Pancreas (tissue), 10 donors: Measurements from ENCODE around the gene YKT6. TPM values are rescaled to one million over a fixed set of nuclear protein-coding genes. Genes with fewer than 3 reads are reported as not detected.

ENCODE experiments used
- ATAC-seq, 4 donors: fragments of 200-7000 bp; cut with Tn5 transposase; one replicate each; pipeline versions ENCODE4 v1.8.0 to v1.9.1; 2020; ENCODE audit warnings: mild to moderate bottlenecking in 4 of 4, moderate library complexity in 4 of 4
- DNase-seq, 6 donors: peaks; one replicate each; pipeline ENCODE4 v3.0.0-alpha.2; 2020
- FAIRE-seq: peaks from 2 replicates; lab custom pipeline; 2012; peaks lifted over from hg19 to GRCh38; lab: Jason Lieb, UNC
- H3K27ac ChIP-seq, 4 donors: fragments of 200-600 bp; sonication (generic); 1 replicate in 3 of 4; 2 replicates in 1 of 4; pipeline versions ENCODE4 v1.5.0 to v1.8.0; 2020
- H3K27me3 ChIP-seq, 4 donors: fragments of 200-600 bp; one replicate each; pipeline ENCODE4 v1.8.0; 2021
- H3K36me3 ChIP-seq, 3 donors: fragments of 200-600 bp; sonication (generic) in 1 of 3; one replicate each; pipeline versions ENCODE4 v1.5.0 to v1.8.0; 2020 to 2021
- H3K4me1 ChIP-seq, 3 donors: fragments of 200-600 bp; one replicate each; pipeline ENCODE4 v1.8.0; 2021
- H3K4me3 ChIP-seq, 4 donors: fragments of 200-600 bp; sonication (generic) in 2 of 4; one replicate each; pipeline versions ENCODE4 v1.5.0 to v1.8.0; 2020 to 2021
- H3K9me3 ChIP-seq, 4 donors: fragments of 200-600 bp; one replicate each; pipeline ENCODE4 v1.8.0; 2021
- CTCF ChIP-seq, 4 donors: fragments of 200-600 bp; sonication (generic) in 3 of 4; IDR thresholded peaks; one replicate each; pipeline versions ENCODE4 v1.5.0 to v1.8.0; 2021; ENCODE audit warnings: antibody characterized with exemption in 4 of 4
- WGBS, 2 donors: extraction: QIAGEN DNeasy Blood & Tissue Kit; methylation state at CpG; one replicate each; pipeline ENCODE4 v1.1.7; 2013; 5-methylcytosine and 5-hydroxymethylcytosine counted together
- intact Hi-C, 3 donors: fragments of 100-400 bp; cut with DNase I; formaldehyde crosslinking; loops; one replicate each; pipeline versions ENCODE4 v1.11.1 to v1.14.2; 2022
- polyA plus RNA-seq, 2 donors: library from polyadenylated mRNA; stranded (reverse); fragments of 200-250 nt; gene quantifications; one replicate each; pipeline ENCODE4 v1.2.3, GENCODE V29; 2013
- total RNA-seq, 6 donors: library from RNA; stranded (reverse); fragmentation: NEBNext Ultra II Directional in 4 of 6; extraction: Animal tissue kit (Norgen Biotek cat#: 25700) in 4 of 6; gene quantifications; one replicate each; pipeline versions ENCODE4 v1.2.1 to v1.2.4, GENCODE V29; 2021 to 2023
- donor health status: healthy with polysubstance abuse.
- donor health status: DM: no; HTN: no; CAD: no; lungs with moderate emphysema.
- donor health status: DM: no; HTN: no; CAD: no.
- donor health status: control.
- donor health status: control.
- donor health status: Bipolar disorder and iron deficiency.
- donor health status: DM: yes; HTN: yes; CAD: no.
- donor health status: DM: no; HTN: no; CAD: no.
- donor health status: DM: no; HTN: no; CAD: no.
- donor health status: DM: yes; HTN: yes; CAD: no.

YKT6 gene
- total and polyA plus RNA-seq, 8 donors = 27.7 to 48.7 (median 37.0) TPM

- Histone ChIP-seq H3K4me1 (peaks cover 0 to 3% (median 0%) of the 10 kb centered on the region in 3 donors), H3K27ac (no peak overlapping the region), H3K36me3 (no peaks in the 10 kb centered on the region), H3K27me3 (no peaks in the 10 kb centered on the region), H3K9me3 (no peaks in the 10 kb centered on the region), H3K4me3 (no peak overlapping the region)
- ATAC-seq (peak in 3 of 4 donors; percentile 17 to 26 (median 23)), DNase-seq (peak in 1 of 6 donors; percentile 20), FAIRE-seq (no peak)
- intact Hi-C loops = no loop called here
- TF ChIP-seq CTCF (IDR thresholded peaks at IDR 0.05) = no peak
- WGBS, 2 donors = 78 to 83% methylated on average over 18 of the region's 18 CpGs
These were observed 59.0 kb downstream of the YKT6 start for GRCh38 chr7:44259547-44260457.

GRCh38 chr7:44261240-44261639, 60.5 kb downstream of the YKT6 start:
- Histone ChIP-seq H3K27me3 (no peaks in the 10 kb centered on the region), H3K4me1 (peaks cover 0 to 3% (median 0%) of the 10 kb centered on the region in 3 donors), H3K36me3 (no peaks in the 10 kb centered on the region), H3K4me3 (no peak overlapping the region), H3K9me3 (no peaks in the 10 kb centered on the region), H3K27ac (no peak overlapping the region)
- DNase-seq (no peak), FAIRE-seq (no peak), ATAC-seq (no peak)
- WGBS, 2 donors = 76 to 79% methylated on average over 5 of the region's 5 CpGs
- intact Hi-C loops = no loop called here
- TF ChIP-seq CTCF (IDR thresholded peaks at IDR 0.05) = no peak

GRCh38 chr7:44262031-44262430, 61.3 kb downstream of the YKT6 start:
- Histone ChIP-seq H3K36me3 (no peaks in the 10 kb centered on the region), H3K9me3 (no peaks in the 10 kb centered on the region), H3K4me3 (no peak overlapping the region), H3K27me3 (no peaks in the 10 kb centered on the region), H3K4me1 (peaks cover 0 to 3% (median 0%) of the 10 kb centered on the region in 3 donors), H3K27ac (no peak overlapping the region)
- intact Hi-C loops = no loop called here
- no peak for TF ChIP-seq CTCF (IDR thresholded peaks at IDR 0.05)
- FAIRE-seq (no peak), ATAC-seq (no peak), DNase-seq (no peak)
- 88 to 93% methylated on average over 9 of the region's 9 CpGs for WGBS, 2 donors

GRCh38 chr7:44263326-44264082, 62.7 kb downstream of the YKT6 start:
- intact Hi-C loops = no loop called here
- Histone ChIP-seq H3K27ac (no peak overlapping the region), H3K4me3 (no peak overlapping the region), H3K36me3 (no peaks in the 10 kb centered on the region), H3K9me3 (no peaks in the 10 kb centered on the region), H3K27me3 (no peaks in the 10 kb centered on the region), H3K4me1 (no peaks in the 10 kb centered on the region)
- WGBS, 2 donors = 63 to 66% methylated on average over 20 of the region's 20 CpGs
- no peak for ATAC-seq
- no peak for TF ChIP-seq CTCF (IDR thresholded peaks at IDR 0.05)
- DNase-seq = no peak
- FAIRE-seq = no peak

Other genes starting within 250 kb of the YKT6 start
- gene SPDYE1, start 203.1 kb upstream of the YKT6 start, total RNA-seq = under 1 TPM in 1 of 6 donors, not detected in 5; 0.09 TPM
- gene SPDYE1, start 203.1 kb upstream of the YKT6 start, polyA plus RNA-seq = not detected
- gene DBNL, start 156.3 kb upstream of the YKT6 start, total RNA-seq = 10 to 100 TPM; 22.1 to 46.9 (median 30.2) TPM
- 10 to 100 TPM; 44.9 to 53.7 TPM for gene DBNL, start 156.3 kb upstream of the YKT6 start, polyA plus RNA-seq
- gene PGAM2, start 135.4 kb upstream of the YKT6 start, total RNA-seq = under 1 TPM in 5 of 6 donors, not detected in 1; 0.49 to 0.73 (median 0.59) TPM
- 1 to 10 TPM; 3.3 to 6.7 TPM for gene PGAM2, start 135.4 kb upstream of the YKT6 start, polyA plus RNA-seq
- 10 to 100 TPM in 5 of 6 donors, 1 to 10 TPM in 1; 9.0 to 16.4 (median 11.5) TPM for gene POLM, start 118.4 kb upstream of the YKT6 start, total RNA-seq
- 10 to 100 TPM; 21.0 to 28.6 TPM for gene POLM, start 118.4 kb upstream of the YKT6 start, polyA plus RNA-seq
- gene AEBP1, start 96.6 kb upstream of the YKT6 start, total RNA-seq = 10 to 100 TPM in 3 of 6 donors, 1 to 10 TPM in 3; 5.1 to 49.3 (median 11.5) TPM
- 10 to 100 TPM; 19.9 to 21.4 TPM for gene AEBP1, start 96.6 kb upstream of the YKT6 start, polyA plus RNA-seq
- 10 to 100 TPM; 40.6 to 57.3 (median 47.7) TPM for gene POLD2, start 77.4 kb upstream of the YKT6 start, total RNA-seq
- 10 to 100 TPM; 68.3 to 86.4 TPM for gene POLD2, start 77.4 kb upstream of the YKT6 start, polyA plus RNA-seq
- gene MYL7, start 59.6 kb upstream of the YKT6 start, total RNA-seq = under 1 TPM in 1 of 6 donors, not detected in 5; 0.94 TPM
- 1 to 10 TPM; 1.9 to 2.3 TPM for gene MYL7, start 59.6 kb upstream of the YKT6 start, polyA plus RNA-seq
- 1 to 10 TPM in 2 of 6 donors, under 1 TPM in 4; 0.57 to 2.0 (median 0.88) TPM for gene GCK, start 11.5 kb upstream of the YKT6 start, total RNA-seq
- gene GCK, start 11.5 kb upstream of the YKT6 start, polyA plus RNA-seq = 10 to 100 TPM in 1 of 2 donors, 1 to 10 TPM in 1; 6.9 to 18.2 TPM
- 1 to 10 TPM in 4 of 6 donors, under 1 TPM in 2; 0.83 to 2.7 (median 1.8) TPM for gene CAMK2B, start 124.6 kb downstream of the YKT6 start, total RNA-seq
- gene CAMK2B, start 124.6 kb downstream of the YKT6 start, polyA plus RNA-seq = 10 to 100 TPM; 11.6 to 34.0 TPM